GM13976 (cell line): Measurements from ENCODE around the gene DMWD.

ENCODE experiments used
- DNase-seq: peaks from one replicate; pipeline ENCODE4 v3.0.0; 2012; ENCODE audit warnings: low spot score
- in situ Hi-C: fragments of 300-500 bp; cut with MboI; formaldehyde crosslinking; loops from one replicate; pipeline ENCODE4 v1.12.0; 2022; ENCODE audit warnings: low sequenced_read_pairs, mixed read lengths, inconsistent platforms; ENCODE audit not compliant: unreplicated experiment
- TF ChIP-seq, protein P1 (sequence below): IDR thresholded peaks from 2 replicates; pipeline ENCODE4 v1.5.1; 2012; ENCODE audit warnings: borderline replicate concordance, mild to moderate bottlenecking; ENCODE audit not compliant: insufficient read depth; ENCODE audit errors: extremely low read depth, missing control alignments, control extremely low read depth

Gene DMWD

GRCh38 chr19:45767410-45767880 is 25.2 kb downstream of the DMWD start:
- TF ChIP-seq, protein P1, sequence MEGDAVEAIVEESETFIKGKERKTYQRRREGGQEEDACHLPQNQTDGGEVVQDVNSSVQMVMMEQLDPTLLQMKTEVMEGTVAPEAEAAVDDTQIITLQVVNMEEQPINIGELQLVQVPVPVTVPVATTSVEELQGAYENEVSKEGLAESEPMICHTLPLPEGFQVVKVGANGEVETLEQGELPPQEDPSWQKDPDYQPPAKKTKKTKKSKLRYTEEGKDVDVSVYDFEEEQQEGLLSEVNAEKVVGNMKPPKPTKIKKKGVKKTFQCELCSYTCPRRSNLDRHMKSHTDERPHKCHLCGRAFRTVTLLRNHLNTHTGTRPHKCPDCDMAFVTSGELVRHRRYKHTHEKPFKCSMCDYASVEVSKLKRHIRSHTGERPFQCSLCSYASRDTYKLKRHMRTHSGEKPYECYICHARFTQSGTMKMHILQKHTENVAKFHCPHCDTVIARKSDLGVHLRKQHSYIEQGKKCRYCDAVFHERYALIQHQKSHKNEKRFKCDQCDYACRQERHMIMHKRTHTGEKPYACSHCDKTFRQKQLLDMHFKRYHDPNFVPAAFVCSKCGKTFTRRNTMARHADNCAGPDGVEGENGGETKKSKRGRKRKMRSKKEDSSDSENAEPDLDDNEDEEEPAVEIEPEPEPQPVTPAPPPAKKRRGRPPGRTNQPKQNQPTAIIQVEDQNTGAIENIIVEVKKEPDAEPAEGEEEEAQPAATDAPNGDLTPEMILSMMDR, result no peak
- in situ Hi-C loops, result no loop called here
- no peak for DNase-seq

DNA sequence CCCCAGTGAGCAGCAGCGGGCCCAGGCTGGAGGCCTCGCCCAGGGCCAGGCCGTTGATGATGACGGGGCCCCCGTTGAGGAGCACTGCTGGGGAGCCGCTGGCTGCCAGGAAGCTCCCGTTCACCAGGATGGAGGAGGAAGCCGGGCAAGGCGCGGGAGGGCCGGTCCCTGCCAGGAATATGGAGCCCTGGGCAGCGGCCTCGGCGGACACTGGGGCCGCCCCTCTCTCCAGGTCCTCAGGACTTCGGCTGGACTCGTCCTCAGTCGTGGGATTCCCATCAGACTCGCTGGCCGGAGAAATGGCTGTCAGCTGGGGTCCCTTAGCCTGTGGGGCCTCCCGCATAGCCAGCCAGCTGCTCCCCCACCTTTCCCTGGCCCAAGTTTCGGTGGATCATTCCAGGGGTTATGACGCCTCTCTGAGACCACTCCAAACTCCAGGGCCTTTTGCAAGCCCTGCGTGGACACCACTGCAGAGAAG is 25.7 kb downstream of the DMWD start:
- no peak for DNase-seq
- TF ChIP-seq, protein P1, result no peak
- in situ Hi-C loops, result no loop called here

DNA sequence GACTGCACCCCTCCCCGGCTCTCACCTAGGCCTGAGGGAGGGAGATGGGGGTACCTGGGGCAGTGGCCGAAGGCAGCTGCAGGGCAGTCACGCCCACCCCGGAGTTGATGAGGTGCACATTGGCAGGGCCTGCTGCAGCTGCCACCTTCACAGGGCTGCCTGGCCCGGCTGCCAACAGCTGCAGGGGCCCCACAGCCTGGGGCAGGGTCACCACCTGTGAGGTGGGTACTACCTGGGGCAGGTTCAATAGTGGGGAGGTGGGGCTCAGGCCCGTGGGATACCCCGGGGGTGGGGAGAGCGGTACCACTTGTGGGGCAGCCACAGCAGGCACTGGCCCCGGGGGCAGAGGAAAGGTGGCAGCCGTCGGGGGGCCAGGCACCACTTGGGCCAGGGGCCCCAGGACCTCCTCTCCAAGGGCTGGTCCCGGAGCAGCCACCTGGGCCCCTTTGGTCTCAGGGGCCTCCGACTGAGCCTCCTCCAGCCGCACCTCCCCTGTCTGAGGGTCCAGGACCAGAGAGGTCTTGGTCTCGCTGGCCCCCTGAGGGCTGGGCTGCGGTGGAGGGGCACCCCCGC is 26.3 kb downstream of the DMWD start:
- in situ Hi-C loops, result no loop called here
- DNase-seq, result no peak
- TF ChIP-seq, protein P1, result no peak

- no peak for DNase-seq
- TF ChIP-seq, protein P1, result no peak
- in situ Hi-C loops, result no loop called here
Observed at GRCh38 chr19:45765702-45766295, 26.8 kb downstream of the DMWD start.

- TF ChIP-seq, protein P1, result no peak
- DNase-seq, result no peak
- in situ Hi-C loops, result no loop called here
Observed at GRCh38 chr19:45764945-45765701, 27.5 kb downstream of the DMWD start.

GRCh38 chr19:45764475-45764874 is 28.2 kb downstream of the DMWD start:
- no peak for DNase-seq
- in situ Hi-C loops, result no loop called here
- TF ChIP-seq, protein P1, result no peak
